GM18868 (cell line): Measurements from ENCODE around the gene KCNK5.

Source experiments
- ATAC-seq: cut with Tn5 transposase; IDR thresholded peaks from one replicate; pipeline ENCODE4 v1.9.1; 2021; ENCODE audit warnings: mild to moderate bottlenecking, moderate library complexity; ENCODE audit not compliant: unreplicated experiment

KCNK5 gene

GRCh38 chr6:39240155-39240757, 11.0 kb upstream of the KCNK5 start:
- ATAC-seq, result no peak

- ATAC-seq, result no peak
These were observed 10.4 kb upstream of the KCNK5 start for GRCh38 chr6:39239527-39240154.

- no peak for ATAC-seq
These were observed 7.5 kb upstream of the KCNK5 start for GRCh38 chr6:39236742-39237141.

GRCh38 chr6:39233333-39233732, 4.1 kb upstream of the KCNK5 start:
- no peak for ATAC-seq

- ATAC-seq, result no peak
These were observed 2.4 kb upstream of the KCNK5 start for GRCh38 chr6:39231521-39232243.

- no peak for ATAC-seq
These were observed 1.4 kb upstream of the KCNK5 start for GRCh38 chr6:39230654-39231035.

GRCh38 chr6:39228111-39228971, 934 bp downstream of the KCNK5 start:
- no peak for ATAC-seq

GRCh38 chr6:39227476-39227875, 1.8 kb downstream of the KCNK5 start:
- ATAC-seq, result no peak

GRCh38 chr6:39226639-39227329, 2.5 kb downstream of the KCNK5 start:
- ATAC-seq, result no peak

GRCh38 chr6:39225946-39226437, 3.3 kb downstream of the KCNK5 start:
- ATAC-seq, result no peak

GRCh38 chr6:39225543-39225942, 3.7 kb downstream of the KCNK5 start:
- no peak for ATAC-seq

- no peak for ATAC-seq
These were observed 4.6 kb downstream of the KCNK5 start for GRCh38 chr6:39224523-39225182.

GRCh38 chr6:39224011-39224410, 5.3 kb downstream of the KCNK5 start:
- ATAC-seq, result no peak

- no peak for ATAC-seq
These were observed 5.7 kb downstream of the KCNK5 start for GRCh38 chr6:39223555-39223954.

GRCh38 chr6:39223061-39223460, 6.2 kb downstream of the KCNK5 start:
- ATAC-seq, result no peak

- no peak for ATAC-seq
These were observed 7.3 kb downstream of the KCNK5 start for GRCh38 chr6:39221779-39222641.

- no peak for ATAC-seq
These were observed 8.2 kb downstream of the KCNK5 start for GRCh38 chr6:39221115-39221514.

GRCh38 chr6:39218868-39219567, 10.3 kb downstream of the KCNK5 start:
- no peak for ATAC-seq
